Heart right ventricle (tissue), 16 donors: ENCODE results near the gene KRTAP10-12. TPM values are rescaled to one million over a fixed set of nuclear protein-coding genes. Genes with fewer than 3 reads are reported as not detected.
A peak's percentile ranks its signal among the peaks of the same experiment; 100 is the strongest.
"Not testable (repeated sequence)": the region's sequence is repeated elsewhere in the genome, so short reads cannot be mapped to it uniquely, and the experiment has no call there.

Experiments
- ATAC-seq, 8 donors: fragments of 200-7000 bp; cut with Tn5 transposase; one replicate each; pipeline ENCODE4 v1.9.1; 2020; ENCODE audit warnings: mild to moderate bottlenecking in 8 of 8, moderate library complexity in 8 of 8, moderate number of reproducible peaks in 1 of 8
- DNase-seq, 2 donors: peaks; one replicate each; pipeline ENCODE4 v3.0.0-alpha.2; 2020
- H3K27ac ChIP-seq, 10 donors: fragments of 200-600 bp; sonication (generic) in 2 of 10; one replicate each; pipeline versions ENCODE4 v1.5.0 to v1.8.0; 2020 to 2022; ENCODE audit warnings: mild to moderate bottlenecking in 3 of 10
- H3K27me3 ChIP-seq, 7 donors: fragments of 200-600 bp; one replicate each; pipeline ENCODE4 v1.8.0; 2021 to 2022; ENCODE audit warnings: mild to moderate bottlenecking in 2 of 7
- H3K36me3 ChIP-seq, 9 donors: fragments of 200-600 bp; sonication (generic) in 1 of 9; one replicate each; pipeline versions ENCODE4 v1.5.0 to v1.8.0; 2020 to 2022; ENCODE audit warnings: mild to moderate bottlenecking in 2 of 9
- H3K4me1 ChIP-seq, 9 donors: fragments of 200-600 bp; sonication (generic) in 1 of 9; one replicate each; pipeline versions ENCODE4 v1.5.0 to v1.8.0; 2020 to 2022; ENCODE audit warnings: mild to moderate bottlenecking in 4 of 9
- H3K4me3 ChIP-seq, 10 donors: fragments of 200-600 bp; sonication (generic) in 2 of 10; one replicate each; pipeline versions ENCODE4 v1.5.0 to v1.8.0; 2020 to 2022; ENCODE audit warnings: mild to moderate bottlenecking in 7 of 10, moderate library complexity in 2 of 10
- H3K9me3 ChIP-seq, 11 donors: fragments of 200-600 bp in 10 of 11; sonication (generic) in 2 of 11; one replicate each; pipeline versions ENCODE4 v1.5.0 to v1.8.0; 2013 to 2022; ENCODE audit warnings: mild to moderate bottlenecking in 2 of 11, control low read depth in 1 of 11, moderate library complexity in 1 of 11
- WGBS, 2 donors: extraction: QIAGEN DNeasy Blood & Tissue Kit; methylation state at CpG; one replicate each; pipeline ENCODE4 v1.1.7; 2013; ENCODE audit warnings: inconsistent platforms in 1 of 2; 5-methylcytosine and 5-hydroxymethylcytosine counted together
- intact Hi-C, 10 donors: fragments of 100-400 bp; cut with DNase I; formaldehyde crosslinking; loops; one replicate each; pipeline versions ENCODE4 v1.11.1 to v1.14.2; 2022
- long read RNA-seq, 3 donors: library from polyadenylated mRNA; unstranded; transcript quantifications; one replicate each; pipeline ENCODE4 v2.0.0, GENCODE V29; 2020 to 2021
- polyA plus RNA-seq, 2 donors: library from polyadenylated mRNA; stranded (reverse); fragments of 200-250 nt; gene quantifications; one replicate each; pipeline ENCODE4 v1.2.3, GENCODE V29; 2013
- total RNA-seq, 10 donors: library from RNA; stranded (reverse); fragmentation: NEBNext Ultra II Directional in 3 of 10; extraction: Animal tissue kit (Norgen Biotek cat#: 25700) in 3 of 10; gene quantifications; one replicate each; pipeline versions ENCODE4 v1.2.1 to v1.2.4, GENCODE V29; 2021 to 2023
- TF ChIP-seq, protein P1 (sequence below), 9 donors: fragments of 200-600 bp; sonication (generic) in 2 of 9; IDR thresholded peaks; one replicate each; pipeline versions ENCODE4 v1.5.0 to v1.8.0; 2021 to 2022; ENCODE audit warnings: antibody characterized with exemption in 9 of 9, mild to moderate bottlenecking in 5 of 9, moderate library complexity in 1 of 9
- donor health status: Arrhythmogenic right ventricular cardiomyopathy.
- donor health status: ischemic (EF 13 %, LVEDD 7.1; RV severe dilation, severe dysfunction).
- donor health status: healthy with polysubstance abuse.
- donor health status: DM: no; HTN: yes; CAD: no.
- donor health status: DM: no; HTN: no; CAD: no.
- donor health status: ischemic (EF 25% LVEDD 6.9; RV normal size, moderate dysfunction).
- donor health status: ischemic (EF 25% LVEDD 5.7; RV mildly dilated, moderate dysfunction).
- donor health status: healthy.
- donor health status: DM: yes; HTN: yes; CAD: no.
- donor health status: Ischemic cardiomyopathy.
- donor health status: ischemic (EF 35%, LVEDD 5.7; RV mildly dilated, moderate dysfunction).
- donor health status: nonischemic (EF 11% LVEDD 7.7; RV severe dilation, severe dysfunction).
- donor health status: DM: yes; HTN: yes; CAD: no.
- donor health status: PGD.
- donor health status: ischemic (EF 29% LVEDD 5.4; RV normal size, mild dysfunction).
- donor health status: nonischemic (EF 23%, LVEDD 6.1; RV moderate dilation, normal function).

KRTAP10-12 gene, protein sequence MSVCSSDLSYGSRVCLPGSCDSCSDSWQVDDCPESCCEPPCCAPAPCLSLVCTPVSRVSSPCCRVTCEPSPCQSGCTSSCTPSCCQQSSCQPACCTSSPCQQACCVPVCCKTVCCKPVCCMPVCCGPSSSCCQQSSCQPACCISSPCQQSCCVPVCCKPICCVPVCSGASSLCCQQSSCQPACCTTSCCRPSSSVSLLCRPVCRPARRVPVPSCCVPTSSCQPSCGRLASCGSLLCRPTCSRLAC
- total RNA-seq (not detected), polyA plus RNA-seq (not detected)
- long read RNA-seq, donor 1: 0 reads
- long read RNA-seq, donor 2: 0 reads
- long read RNA-seq, donor 3: 0 reads

- H3K27ac ChIP-seq, intact Hi-C loops, DNase-seq, H3K4me1 ChIP-seq, ATAC-seq, H3K4me3 ChIP-seq, H3K36me3 ChIP-seq: not testable (repeated sequence)
- peaks cover 0 to 76% (median 61%) of the 10 kb centered on the region in 7 donors for H3K27me3 ChIP-seq
- 28 to 35% methylated on average over 18 to 20 of the region's 21 CpGs for WGBS, 2 donors
- peaks cover 0 to 24% (median 12%) of the 10 kb centered on the region in 11 donors for H3K9me3 ChIP-seq
Measured at GRCh38 chr21:44697172-44697810, at the start of gene KRTAP10-12. TSS of gene KRTAP10-12 (plus strand) at chr21:44697172. CDS start at chr21:44697202, 30 bp downstream.

DNA sequence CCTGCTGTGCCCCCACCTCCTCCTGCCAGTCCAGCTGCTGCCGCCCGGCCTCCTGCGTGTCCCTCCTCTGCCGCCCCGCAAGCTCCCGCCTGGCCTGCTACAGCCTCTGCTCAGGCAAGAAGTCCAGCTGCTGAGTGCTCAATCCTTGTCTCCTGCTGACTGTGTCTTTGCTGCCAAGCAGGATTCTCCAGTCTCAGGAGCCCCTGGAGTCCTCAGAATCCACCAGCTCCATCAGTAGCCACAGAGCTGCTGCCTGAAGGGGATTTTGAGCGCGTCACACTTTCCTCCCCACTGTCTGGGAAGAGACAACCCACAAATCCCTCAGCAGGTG lies 49.8 kb upstream of the KRTAP10-12 start:
- H3K36me3 ChIP-seq: no peaks in the 10 kb centered on the region
- no peak overlapping the region for H3K27ac ChIP-seq
- intact Hi-C loops: no loop called here
- TF ChIP-seq, protein P1, sequence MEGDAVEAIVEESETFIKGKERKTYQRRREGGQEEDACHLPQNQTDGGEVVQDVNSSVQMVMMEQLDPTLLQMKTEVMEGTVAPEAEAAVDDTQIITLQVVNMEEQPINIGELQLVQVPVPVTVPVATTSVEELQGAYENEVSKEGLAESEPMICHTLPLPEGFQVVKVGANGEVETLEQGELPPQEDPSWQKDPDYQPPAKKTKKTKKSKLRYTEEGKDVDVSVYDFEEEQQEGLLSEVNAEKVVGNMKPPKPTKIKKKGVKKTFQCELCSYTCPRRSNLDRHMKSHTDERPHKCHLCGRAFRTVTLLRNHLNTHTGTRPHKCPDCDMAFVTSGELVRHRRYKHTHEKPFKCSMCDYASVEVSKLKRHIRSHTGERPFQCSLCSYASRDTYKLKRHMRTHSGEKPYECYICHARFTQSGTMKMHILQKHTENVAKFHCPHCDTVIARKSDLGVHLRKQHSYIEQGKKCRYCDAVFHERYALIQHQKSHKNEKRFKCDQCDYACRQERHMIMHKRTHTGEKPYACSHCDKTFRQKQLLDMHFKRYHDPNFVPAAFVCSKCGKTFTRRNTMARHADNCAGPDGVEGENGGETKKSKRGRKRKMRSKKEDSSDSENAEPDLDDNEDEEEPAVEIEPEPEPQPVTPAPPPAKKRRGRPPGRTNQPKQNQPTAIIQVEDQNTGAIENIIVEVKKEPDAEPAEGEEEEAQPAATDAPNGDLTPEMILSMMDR (IDR thresholded peaks at IDR 0.05): no peak
- H3K4me3 ChIP-seq: no peak overlapping the region
- ATAC-seq (no peak), DNase-seq (no peak)
- peaks cover 0 to 29% (median 14%) of the 10 kb centered on the region in 7 donors for H3K27me3 ChIP-seq
- WGBS, 2 donors: 54 to 55% methylated on average over 8 of the region's 8 CpGs
- H3K4me1 ChIP-seq: no peaks in the 10 kb centered on the region
- H3K9me3 ChIP-seq: peaks cover 0 to 37% (median 14%) of the 10 kb centered on the region in 11 donors

GRCh38 chr21:44648557-44649311 lies 48.2 kb upstream of the KRTAP10-12 start:
- no peak for DNase-seq
- ATAC-seq: peak in 1 of 8 donors; percentile 52
- Histone ChIP-seq H3K36me3 (no peaks in the 10 kb centered on the region), H3K27ac (no peak overlapping the region), H3K4me3 (no peak overlapping the region), H3K9me3 (peaks cover 0 to 24% (median 14%) of the 10 kb centered on the region in 11 donors), H3K27me3 (peaks cover 0 to 30% (median 16%) of the 10 kb centered on the region in 7 donors), H3K4me1 (no peaks in the 10 kb centered on the region)
- TF ChIP-seq, protein P1 (IDR thresholded peaks at IDR 0.05): no peak
- intact Hi-C loops: no loop called here
- 74 to 77% methylated on average over 33 of the region's 33 CpGs for WGBS, 2 donors

DNA sequence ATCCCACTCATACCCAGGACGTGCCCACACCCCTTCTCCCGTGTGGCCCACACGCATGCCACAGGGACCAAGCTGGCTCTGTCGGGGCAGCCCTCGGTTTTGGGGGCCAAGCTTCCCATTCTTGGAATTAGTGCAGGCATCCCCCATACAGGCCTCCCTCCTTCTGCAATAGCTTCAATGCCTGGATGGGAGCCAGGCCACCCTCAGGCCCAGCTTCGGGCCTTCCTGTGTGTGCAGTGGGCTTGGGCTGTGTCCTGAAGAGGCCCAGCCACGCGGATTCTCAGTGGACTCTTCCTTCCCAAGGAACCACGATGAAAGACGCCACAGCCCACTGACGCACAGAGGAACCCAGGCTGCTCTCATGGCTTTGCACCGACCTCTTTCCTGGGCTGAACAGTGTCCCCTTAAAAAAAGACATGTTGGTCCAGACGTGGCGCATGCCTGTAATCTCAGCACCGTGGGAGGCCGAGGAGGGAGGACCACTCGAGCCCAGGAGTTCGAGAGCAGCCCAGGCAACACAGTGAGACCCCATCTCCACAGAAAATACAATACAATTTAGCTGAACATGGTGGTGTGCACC lies 47.4 kb upstream of the KRTAP10-12 start:
- H3K27me3 ChIP-seq: peaks cover 0 to 34% (median 16%) of the 10 kb centered on the region in 7 donors
- H3K4me3 ChIP-seq: no peak overlapping the region
- intact Hi-C loops: no loop called here
- TF ChIP-seq, protein P1 (IDR thresholded peaks at IDR 0.05): no peak
- 82 to 86% methylated on average over 18 of the region's 18 CpGs for WGBS, 2 donors
- no peak for DNase-seq
- ATAC-seq: no peak
- H3K27ac ChIP-seq: no peak overlapping the region
- peaks cover 0 to 16% (median 9%) of the 10 kb centered on the region in 11 donors for H3K9me3 ChIP-seq
- H3K36me3 ChIP-seq: no peaks in the 10 kb centered on the region
- no peaks in the 10 kb centered on the region for H3K4me1 ChIP-seq
